SU-DHL-6 (cell line): ENCODE results near the gene SIGLEC12.

Experiments used
- CTCF ChIP-seq: fragments of 200-600 bp; sonication (generic); IDR thresholded peaks from one replicate; pipeline ENCODE4 v1.5.1; 2017; ENCODE audit warnings: antibody characterized with exemption, mild to moderate bottlenecking, low read length, moderate library complexity; ENCODE audit not compliant: insufficient read depth, poor library complexity, severe bottlenecking
- EZH2phosphoT487 ChIP-seq: fragments of 200-600 bp; sonication (generic), shearing (Covaris generic); conservative IDR thresholded peaks from 2 replicates; pipeline ENCODE4 v1.6.1; 2018; ENCODE audit warnings: mild to moderate bottlenecking, antibody characterized with exemption, low read length, moderate library complexity, mixed read lengths

- TF ChIP-seq CTCF (no peak), EZH2phosphoT487 (no peak)
Observed at GRCh38 chr19:51450730-51451307, 50.8 kb downstream of the SIGLEC12 start.
